K562 (cell line): Measurements from ENCODE around the gene RAB1B. TPM values are rescaled to one million over a fixed set of nuclear protein-coding genes. Genes with fewer than 3 reads are reported as not detected.

Experiments used
- COPS2 ChIP-seq: fragments of 450-650 bp; conservative IDR thresholded peaks from 2 replicates; pipeline ENCODE4 v1.6.1; 2016; ENCODE audit warnings: mild to moderate bottlenecking, moderate library complexity
- MYC ChIP-seq, 2 experiments: fragments of 250-450 bp in 1 of 2; sonication (Bioruptor Pico) in 1 of 2; IDR thresholded peaks; 2 replicates each; pipeline versions ENCODE4 v1.5.1 to v1.6.1; 2012 to 2021; ENCODE audit warnings: low read depth in 2 of 2, borderline replicate concordance in 1 of 2, improper control_type of control experiment in 1 of 2, low read length in 1 of 2, mild to moderate bottlenecking in 1 of 2, moderate library complexity in 1 of 2
- NCOA2 ChIP-seq, 2 experiments: fragments of 450-650 bp; IDR thresholded peaks; 2 replicates each; pipeline ENCODE4 v1.6.1; 2018; ENCODE audit warnings: mild to moderate bottlenecking in 2 of 2, moderate library complexity in 1 of 2; ENCODE audit not compliant: partially characterized antibody in 2 of 2
- RAD51 ChIP-seq: fragments of 450-650 bp; IDR thresholded peaks from 2 replicates; pipeline ENCODE4 v1.7.1; 2016; ENCODE audit warnings: low read depth, mild to moderate bottlenecking, borderline replicate concordance
- SP1 ChIP-seq: sonication (generic); formaldehyde crosslinking; IDR thresholded peaks from 2 replicates; pipeline ENCODE4 v1.8.1; 2022; ENCODE audit warnings: mild to moderate bottlenecking, missing genetic modification reagents
- XRCC5 ChIP-seq: fragments of 200-400 bp; formaldehyde crosslinking; IDR thresholded peaks from 2 replicates; pipeline ENCODE4 v1.6.1; 2017; ENCODE audit warnings: low read depth, mild to moderate bottlenecking, low read length
- ZC3H11A ChIP-seq: IDR thresholded peaks from 2 replicates; pipeline ENCODE4 v1.6.1; 2012; ENCODE audit warnings: low read depth, low read length, improper control_type of control experiment
- polyA plus RNA-seq, 8 experiments: library from polyadenylated mRNA; depleted of rRNA in 4 of 8; stranded (reverse) in 5 of 8; unstranded in 3 of 8; fragments of >200 nt; fragmentation: Nextera tagmentation in 2 of 8; fragmentation: Illumina TruSeq in 1 of 8; extraction: Ambion mirVana in 2 of 8; extraction: Trizol in 1 of 8; gene quantifications; 2 replicates each; pipeline versions ENCODE4 v1.2.1 to v1.2.3, GENCODE V29; 2011 to 2014; ENCODE audit warnings: inconsistent platforms in 1 of 8, missing spikeins in 1 of 8
- total RNA-seq, 7 experiments: library from RNA; depleted of rRNA in 6 of 7; stranded (reverse); fragments of >200 nt in 6 of 7; fragmentation: Illumina TruSeq in 2 of 7; extraction: Trizol in 2 of 7; gene quantifications; 2 replicates each; pipeline versions ENCODE4 v1.2.1 to v1.2.3, GENCODE V29; 2011 to 2021; ENCODE audit warnings: low replicate concordance in 1 of 7
- TF ChIP-seq, protein P1 (sequence below): fragments of 450-650 bp; IDR thresholded peaks from 2 replicates; pipeline ENCODE4 v1.6.1; 2017; ENCODE audit warnings: antibody characterized with exemption, mild to moderate bottlenecking
- TF ChIP-seq, protein P2 (sequence below): fragments of 250-450 bp; sonication (Bioruptor Pico); IDR thresholded peaks from 2 replicates; pipeline ENCODE4 v1.8.0; 2021; ENCODE audit warnings: moderate library complexity, mild to moderate bottlenecking, inconsistent platforms
- TF ChIP-seq, protein P3 (sequence below): IDR thresholded peaks from 2 replicates; pipeline ENCODE4 v1.6.1; 2014; ENCODE audit warnings: antibody characterized with exemption

RAB1B gene
- total and polyA plus RNA-seq, 9 of the 15 experiments (the other 6 are each of a cell fraction or from before 2014, with no cell fraction given): 5.6 to 146 (median 98.6) TPM

DNA sequence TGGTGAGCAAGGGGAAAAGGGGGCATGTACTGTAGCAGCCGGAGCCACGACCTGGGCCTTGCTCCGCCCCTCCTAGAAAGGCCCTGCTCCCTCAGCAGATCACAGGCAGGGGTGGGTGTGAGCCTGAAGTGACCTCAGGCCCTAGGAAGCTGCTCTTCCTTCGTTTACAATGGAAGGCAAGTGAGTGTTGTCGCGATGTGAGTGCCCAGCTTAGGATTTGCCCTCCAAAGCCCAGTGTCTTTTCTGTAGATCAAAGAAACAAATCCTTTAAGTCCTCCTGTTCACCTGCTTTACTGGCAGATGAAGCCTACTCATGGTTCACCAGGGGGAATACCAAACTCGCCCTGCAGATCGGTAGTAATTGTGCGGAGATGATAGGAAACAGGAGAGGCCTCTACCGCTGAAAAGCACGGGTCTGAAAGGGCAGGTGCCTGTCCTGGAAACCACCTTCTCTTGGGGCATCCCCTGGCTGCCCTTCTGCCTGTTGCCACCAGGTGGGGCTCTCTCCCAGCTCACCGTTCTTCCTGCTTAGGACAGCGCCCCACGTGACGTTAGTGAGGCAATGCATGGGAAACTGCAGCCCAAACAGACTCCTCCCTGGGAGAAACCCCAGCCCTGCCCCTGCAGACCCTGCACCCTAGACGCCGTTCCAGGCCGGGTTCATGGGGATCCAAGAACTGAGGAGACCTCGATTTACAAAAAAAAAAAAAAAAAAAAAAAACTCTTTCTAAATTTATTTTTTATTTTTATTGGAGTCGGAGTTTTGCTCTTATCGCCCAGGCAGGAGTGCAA lies 45.9 kb upstream of the RAB1B start (continued):
- TF ChIP-seq, protein P1, sequence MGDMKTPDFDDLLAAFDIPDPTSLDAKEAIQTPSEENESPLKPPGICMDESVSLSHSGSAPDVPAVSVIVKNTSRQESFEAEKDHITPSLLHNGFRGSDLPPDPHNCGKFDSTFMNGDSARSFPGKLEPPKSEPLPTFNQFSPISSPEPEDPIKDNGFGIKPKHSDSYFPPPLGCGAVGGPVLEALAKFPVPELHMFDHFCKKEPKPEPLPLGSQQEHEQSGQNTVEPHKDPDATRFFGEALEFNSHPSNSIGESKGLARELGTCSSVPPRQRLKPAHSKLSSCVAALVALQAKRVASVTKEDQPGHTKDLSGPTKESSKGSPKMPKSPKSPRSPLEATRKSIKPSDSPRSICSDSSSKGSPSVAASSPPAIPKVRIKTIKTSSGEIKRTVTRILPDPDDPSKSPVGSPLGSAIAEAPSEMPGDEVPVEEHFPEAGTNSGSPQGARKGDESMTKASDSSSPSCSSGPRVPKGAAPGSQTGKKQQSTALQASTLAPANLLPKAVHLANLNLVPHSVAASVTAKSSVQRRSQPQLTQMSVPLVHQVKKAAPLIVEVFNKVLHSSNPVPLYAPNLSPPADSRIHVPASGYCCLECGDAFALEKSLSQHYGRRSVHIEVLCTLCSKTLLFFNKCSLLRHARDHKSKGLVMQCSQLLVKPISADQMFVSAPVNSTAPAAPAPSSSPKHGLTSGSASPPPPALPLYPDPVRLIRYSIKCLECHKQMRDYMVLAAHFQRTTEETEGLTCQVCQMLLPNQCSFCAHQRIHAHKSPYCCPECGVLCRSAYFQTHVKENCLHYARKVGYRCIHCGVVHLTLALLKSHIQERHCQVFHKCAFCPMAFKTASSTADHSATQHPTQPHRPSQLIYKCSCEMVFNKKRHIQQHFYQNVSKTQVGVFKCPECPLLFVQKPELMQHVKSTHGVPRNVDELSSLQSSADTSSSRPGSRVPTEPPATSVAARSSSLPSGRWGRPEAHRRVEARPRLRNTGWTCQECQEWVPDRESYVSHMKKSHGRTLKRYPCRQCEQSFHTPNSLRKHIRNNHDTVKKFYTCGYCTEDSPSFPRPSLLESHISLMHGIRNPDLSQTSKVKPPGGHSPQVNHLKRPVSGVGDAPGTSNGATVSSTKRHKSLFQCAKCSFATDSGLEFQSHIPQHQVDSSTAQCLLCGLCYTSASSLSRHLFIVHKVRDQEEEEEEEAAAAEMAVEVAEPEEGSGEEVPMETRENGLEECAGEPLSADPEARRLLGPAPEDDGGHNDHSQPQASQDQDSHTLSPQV: peak; percentile 82
- TF ChIP-seq COPS2: no peak
- TF ChIP-seq RAD51: peak; percentile 85
- TF ChIP-seq MYC (IDR thresholded peaks at IDR 0.05; ENCODE audit: low read depth, low read length): peak; percentile 85
- TF ChIP-seq MYC (CRISPR knock-in tag; IDR thresholded peaks at IDR 0.05; ENCODE audit: borderline replicate concordance, low read depth): no peak
- TF ChIP-seq, protein P2, sequence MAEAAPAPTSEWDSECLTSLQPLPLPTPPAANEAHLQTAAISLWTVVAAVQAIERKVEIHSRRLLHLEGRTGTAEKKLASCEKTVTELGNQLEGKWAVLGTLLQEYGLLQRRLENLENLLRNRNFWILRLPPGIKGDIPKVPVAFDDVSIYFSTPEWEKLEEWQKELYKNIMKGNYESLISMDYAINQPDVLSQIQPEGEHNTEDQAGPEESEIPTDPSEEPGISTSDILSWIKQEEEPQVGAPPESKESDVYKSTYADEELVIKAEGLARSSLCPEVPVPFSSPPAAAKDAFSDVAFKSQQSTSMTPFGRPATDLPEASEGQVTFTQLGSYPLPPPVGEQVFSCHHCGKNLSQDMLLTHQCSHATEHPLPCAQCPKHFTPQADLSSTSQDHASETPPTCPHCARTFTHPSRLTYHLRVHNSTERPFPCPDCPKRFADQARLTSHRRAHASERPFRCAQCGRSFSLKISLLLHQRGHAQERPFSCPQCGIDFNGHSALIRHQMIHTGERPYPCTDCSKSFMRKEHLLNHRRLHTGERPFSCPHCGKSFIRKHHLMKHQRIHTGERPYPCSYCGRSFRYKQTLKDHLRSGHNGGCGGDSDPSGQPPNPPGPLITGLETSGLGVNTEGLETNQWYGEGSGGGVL (CRISPR knock-in tag): no peak
- TF ChIP-seq NCOA2 (IDR thresholded peaks at IDR 0.05; ENCODE audit: partially characterized antibody in 2 of 2): peak in 1 of 2 experiments; percentile 53
- TF ChIP-seq ZC3H11A: 0 out of 2 replicates have a peak, but pooled peaks have one; percentile 52
- TF ChIP-seq XRCC5: peak; percentile 97
- TF ChIP-seq SP1 (CRISPR knock-in tag): peak; percentile 78
- TF ChIP-seq, protein P3, sequence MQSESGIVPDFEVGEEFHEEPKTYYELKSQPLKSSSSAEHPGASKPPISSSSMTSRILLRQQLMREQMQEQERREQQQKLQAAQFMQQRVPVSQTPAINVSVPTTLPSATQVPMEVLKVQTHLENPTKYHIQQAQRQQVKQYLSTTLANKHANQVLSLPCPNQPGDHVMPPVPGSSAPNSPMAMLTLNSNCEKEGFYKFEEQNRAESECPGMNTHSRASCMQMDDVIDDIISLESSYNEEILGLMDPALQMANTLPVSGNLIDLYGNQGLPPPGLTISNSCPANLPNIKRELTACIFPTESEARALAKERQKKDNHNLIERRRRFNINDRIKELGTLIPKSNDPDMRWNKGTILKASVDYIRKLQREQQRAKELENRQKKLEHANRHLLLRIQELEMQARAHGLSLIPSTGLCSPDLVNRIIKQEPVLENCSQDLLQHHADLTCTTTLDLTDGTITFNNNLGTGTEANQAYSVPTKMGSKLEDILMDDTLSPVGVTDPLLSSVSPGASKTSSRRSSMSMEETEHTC: peak; percentile 71
